GM06990 (cell line): ENCODE data around the gene PLPP1.

Source experiments
- DNase-seq: peaks from one replicate; pipeline ENCODE4 v3.0.0-alpha.2; 2011; ENCODE audit not compliant: insufficient read length; ENCODE audit errors: extremely low read depth
- H3K27me3 ChIP-seq: replicated peaks from 2 replicates; pipeline ENCODE4 v1.6.0; 2011; ENCODE audit warnings: low read length; ENCODE audit not compliant: control insufficient read depth, insufficient read depth
- H3K36me3 ChIP-seq: 2 replicates; pipeline ENCODE4 v1.5.1; 2011; ENCODE audit warnings: low read length; ENCODE audit not compliant: control insufficient read depth, insufficient read depth
- H3K4me3 ChIP-seq: replicated peaks from 2 replicates; pipeline ENCODE4 v1.5.1; 2011; ENCODE audit warnings: low read depth, mild to moderate bottlenecking, control low read depth, low read length
- TF ChIP-seq, protein P1 (sequence below): IDR thresholded peaks from 2 replicates; pipeline ENCODE4 v1.5.1; 2011; ENCODE audit warnings: low read length, control low read depth, mild to moderate bottlenecking, inconsistent platforms; ENCODE audit not compliant: insufficient read depth, poor library complexity, severe bottlenecking

Gene PLPP1

GRCh38 chr5:55497712-55498111 lies 37.1 kb downstream of the PLPP1 start:
- Histone ChIP-seq H3K4me3 (no peak overlapping the region), H3K27me3 (no peaks in the 10 kb centered on the region), H3K36me3 (no peaks in the 10 kb centered on the region)
- TF ChIP-seq, protein P1, sequence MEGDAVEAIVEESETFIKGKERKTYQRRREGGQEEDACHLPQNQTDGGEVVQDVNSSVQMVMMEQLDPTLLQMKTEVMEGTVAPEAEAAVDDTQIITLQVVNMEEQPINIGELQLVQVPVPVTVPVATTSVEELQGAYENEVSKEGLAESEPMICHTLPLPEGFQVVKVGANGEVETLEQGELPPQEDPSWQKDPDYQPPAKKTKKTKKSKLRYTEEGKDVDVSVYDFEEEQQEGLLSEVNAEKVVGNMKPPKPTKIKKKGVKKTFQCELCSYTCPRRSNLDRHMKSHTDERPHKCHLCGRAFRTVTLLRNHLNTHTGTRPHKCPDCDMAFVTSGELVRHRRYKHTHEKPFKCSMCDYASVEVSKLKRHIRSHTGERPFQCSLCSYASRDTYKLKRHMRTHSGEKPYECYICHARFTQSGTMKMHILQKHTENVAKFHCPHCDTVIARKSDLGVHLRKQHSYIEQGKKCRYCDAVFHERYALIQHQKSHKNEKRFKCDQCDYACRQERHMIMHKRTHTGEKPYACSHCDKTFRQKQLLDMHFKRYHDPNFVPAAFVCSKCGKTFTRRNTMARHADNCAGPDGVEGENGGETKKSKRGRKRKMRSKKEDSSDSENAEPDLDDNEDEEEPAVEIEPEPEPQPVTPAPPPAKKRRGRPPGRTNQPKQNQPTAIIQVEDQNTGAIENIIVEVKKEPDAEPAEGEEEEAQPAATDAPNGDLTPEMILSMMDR: no peak
- DNase-seq: no peak

DNA sequence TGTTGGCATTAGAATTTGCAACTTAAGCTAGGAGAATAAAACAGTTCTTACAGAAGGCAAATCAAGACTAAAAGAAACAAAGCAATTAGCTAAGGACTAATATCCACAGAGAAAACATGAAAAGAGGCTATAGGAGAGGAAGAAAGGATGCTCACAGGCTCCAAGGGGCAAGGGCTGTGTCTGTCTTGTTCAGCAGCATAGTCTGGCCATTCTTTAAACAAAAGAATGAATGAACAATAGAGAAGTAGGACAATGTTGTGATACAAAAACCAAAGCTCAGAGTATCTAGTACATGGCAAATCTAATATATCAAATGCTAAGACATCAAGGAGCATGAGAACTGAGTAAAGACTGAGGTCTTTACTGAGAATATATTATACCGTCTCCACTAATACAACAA lies 39.5 kb downstream of the PLPP1 start:
- H3K36me3 ChIP-seq: no peaks in the 10 kb centered on the region
- DNase-seq: no peak
- TF ChIP-seq, protein P1: no peak
- H3K27me3 ChIP-seq: no peaks in the 10 kb centered on the region
- H3K4me3 ChIP-seq: no peak overlapping the region

DNA sequence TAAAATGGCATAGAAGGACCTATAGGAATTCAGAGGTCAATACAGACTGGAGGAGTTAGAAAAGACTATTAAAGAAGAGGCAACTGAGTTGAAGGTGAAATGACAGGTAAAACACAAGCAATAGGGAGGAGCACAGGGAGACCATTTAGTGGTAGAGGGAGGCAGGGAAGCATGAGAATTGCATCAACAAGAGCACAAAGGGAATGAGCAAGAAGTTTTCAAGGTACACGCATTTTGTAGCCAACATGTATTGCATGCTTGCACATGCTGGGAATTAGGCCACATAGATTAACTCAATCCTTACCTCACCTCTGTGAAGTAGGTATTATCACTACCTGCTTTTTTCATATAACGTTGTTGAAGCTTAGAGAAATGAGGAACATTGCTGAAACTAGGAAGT lies 42.3 kb downstream of the PLPP1 start:
- H3K36me3 ChIP-seq: no peaks in the 10 kb centered on the region
- H3K27me3 ChIP-seq: no peaks in the 10 kb centered on the region
- H3K4me3 ChIP-seq: no peak overlapping the region
- DNase-seq: no peak
- TF ChIP-seq, protein P1: no peak

DNA sequence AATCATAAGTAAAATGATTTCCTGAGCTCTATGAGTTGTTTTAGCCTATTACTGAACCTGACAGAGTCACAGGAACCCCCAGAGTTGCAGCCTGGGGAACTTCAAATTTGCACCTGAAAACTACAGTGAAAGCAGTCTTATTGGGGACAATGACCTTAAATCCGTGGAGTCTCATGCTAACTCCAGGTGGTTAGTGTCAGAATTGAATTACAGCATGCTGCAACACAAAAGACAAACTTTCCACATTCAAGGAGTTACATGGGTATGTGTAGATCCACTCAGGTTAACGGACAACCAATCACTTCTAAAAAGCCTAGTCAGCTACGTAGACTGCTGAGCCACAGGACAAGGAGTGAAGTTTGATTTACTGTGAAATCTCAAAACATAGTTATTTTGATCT lies 49.7 kb downstream of the PLPP1 start:
- Histone ChIP-seq H3K36me3 (no peaks in the 10 kb centered on the region), H3K4me3 (no peak overlapping the region), H3K27me3 (no peaks in the 10 kb centered on the region)
- no peak for DNase-seq
- TF ChIP-seq, protein P1: no peak

DNA sequence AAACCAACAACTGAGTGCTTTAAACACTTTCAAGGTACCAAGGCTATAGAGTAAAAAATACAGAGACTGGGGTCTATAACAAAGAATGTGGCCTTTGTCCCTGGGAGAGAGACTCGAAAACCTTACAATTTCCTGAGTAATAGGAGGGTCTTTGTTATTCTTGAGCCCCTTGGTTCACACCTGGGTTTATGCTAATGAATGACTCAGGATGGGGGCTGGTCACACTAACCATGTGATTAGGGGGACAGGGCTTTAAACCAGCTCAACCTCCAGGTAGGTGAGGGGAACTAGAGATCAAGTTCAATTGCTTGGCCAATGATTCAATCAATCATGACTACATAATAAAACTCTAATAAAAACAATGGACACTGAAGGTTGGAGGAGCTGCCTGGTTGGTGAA lies 50.2 kb downstream of the PLPP1 start:
- DNase-seq: no peak
- no peaks in the 10 kb centered on the region for H3K36me3 ChIP-seq
- no peak overlapping the region for H3K4me3 ChIP-seq
- TF ChIP-seq, protein P1: no peak
- H3K27me3 ChIP-seq: no peaks in the 10 kb centered on the region

DNA sequence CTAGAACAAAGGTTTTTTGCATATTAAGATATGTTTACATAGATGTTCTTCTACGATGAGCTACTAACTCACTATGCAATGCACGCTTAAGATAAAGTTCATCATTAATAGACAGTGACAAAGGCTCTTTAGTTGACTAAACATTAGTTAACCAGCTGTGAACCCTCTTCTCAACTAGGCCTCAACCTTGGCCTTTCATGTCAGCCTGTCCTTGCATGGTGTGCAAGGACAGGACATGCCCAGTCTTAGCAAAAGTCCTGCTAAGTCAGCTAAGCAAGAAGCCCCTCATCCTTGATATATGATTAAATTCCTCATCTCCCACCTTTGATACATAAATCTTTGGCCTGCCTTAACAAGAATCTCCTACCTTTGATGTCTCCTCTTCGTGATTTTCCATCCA lies 50.9 kb downstream of the PLPP1 start:
- Histone ChIP-seq H3K4me3 (no peak overlapping the region), H3K27me3 (no peaks in the 10 kb centered on the region), H3K36me3 (no peaks in the 10 kb centered on the region)
- no peak for DNase-seq
- TF ChIP-seq, protein P1: no peak
